HepG2 (cell line): ENCODE data around the gene RPL21. TPM values are rescaled to one million over a fixed set of nuclear protein-coding genes. Genes with fewer than 3 reads are reported as not detected.
A peak's percentile ranks its signal among the peaks of the same experiment; 100 is the strongest.

Experiments
- ATAC-seq: fragments of 200-7000 bp; cut with Tn5 transposase; 3 replicates; pipeline ENCODE4 v1.9.1; 2020; ENCODE audit warnings: mild to moderate bottlenecking, moderate library complexity
- BruUV-seq: library from RNA; stranded (reverse); fragments of 400-500 nt; replicated peaks from 2 replicates; lab custom pipeline; 2021; lab: Mats Ljungman, UMichigan
- CTCF ChIA-PET: fragments of 300-600 bp; formaldehyde crosslinking; extraction: SDS; loops from one replicate; lab custom pipeline; 2021; ENCODE audit warnings: low total read pairs, inconsistent platforms, low intra/inter-chr PET ratio; lab: Yijun Ruan, JAX
- POLR2A ChIA-PET: fragments of 350-600 bp; sonication (Branson Sonifier 250); formaldehyde crosslinking; loops from one replicate; lab custom pipeline; 2020; ENCODE audit warnings: antibody characterized with exemption, inconsistent platforms; lab: Yijun Ruan, JAX
- DNase-seq: peaks from one replicate; pipeline ENCODE4 v3.0.0-alpha.2; 2015; ENCODE audit warnings: low spot score
- FAIRE-seq: peaks from 3 replicates; lab custom pipeline; 2011; peaks lifted over from hg19 to GRCh38; lab: Jason Lieb, UNC
- H2AFZ ChIP-seq: one replicate; pipeline ENCODE4 v1.6.1; 2011; ENCODE audit warnings: low read length, inconsistent platforms
- H3K27ac ChIP-seq: fragments of 300-600 bp; 3 replicates; pipeline ENCODE4 v1.8.0; 2011; ENCODE audit warnings: mixed run types, mild to moderate bottlenecking, mixed read lengths, low read length, inconsistent platforms; ENCODE audit not compliant: insufficient read depth; ENCODE audit errors: extremely low read length
- H3K27me3 ChIP-seq, 2 experiments: fragments of 200-600 bp in 1 of 2; 2 replicates in 1 of 2; 3 replicates in 1 of 2; pipeline versions ENCODE4 v1.6.0 to v1.8.0; 2011; ENCODE audit warnings: low read length in 2 of 2, mild to moderate bottlenecking in 2 of 2, moderate library complexity in 2 of 2, inconsistent platforms in 1 of 2; ENCODE audit not compliant: insufficient read depth in 2 of 2, control insufficient read depth in 1 of 2
- H3K36me3 ChIP-seq, 2 experiments: fragments of 200-600 bp in 1 of 2; replicated peaks in 1 of 2; 2 replicates in 1 of 2; 3 replicates in 1 of 2; pipeline versions ENCODE4 v1.5.1 to v1.8.0; 2011; ENCODE audit warnings: low read length in 2 of 2, inconsistent platforms in 1 of 2; ENCODE audit not compliant: insufficient read depth in 2 of 2, control insufficient read depth in 1 of 2
- H3K4me1 ChIP-seq: 2 replicates; pipeline ENCODE4 v1.5.1; 2012; ENCODE audit warnings: low read length, inconsistent platforms; ENCODE audit not compliant: insufficient read depth
- H3K4me2 ChIP-seq: 2 replicates; pipeline ENCODE4 v1.6.0; 2011; ENCODE audit warnings: low read depth, low read length, inconsistent platforms
- H3K4me3 ChIP-seq, 3 experiments: fragments of 200-600 bp in 1 of 3; sonication (generic), shearing (Covaris generic) in 1 of 3; replicated peaks in 1 of 3; 2 replicates each; pipeline ENCODE4 v1.5.1; 2011 to 2016; ENCODE audit warnings: low read length in 3 of 3, inconsistent platforms in 2 of 3, low read depth in 2 of 3, mild to moderate bottlenecking in 2 of 3, control low read depth in 1 of 3, mixed read lengths in 1 of 3; ENCODE audit not compliant: insufficient read depth in 1 of 3
- H3K79me2 ChIP-seq: one replicate; pipeline ENCODE4 v1.6.1; 2011; ENCODE audit warnings: low read length, inconsistent platforms; ENCODE audit not compliant: insufficient read depth
- H3K9ac ChIP-seq: 2 replicates; pipeline ENCODE4 v1.6.0; 2011; ENCODE audit warnings: mild to moderate bottlenecking, low read depth, low read length, inconsistent platforms; ENCODE audit not compliant: insufficient read depth
- H3K9me3 ChIP-seq: 2 replicates; pipeline ENCODE4 v1.5.1; 2012; ENCODE audit warnings: mild to moderate bottlenecking, low read length
- H4K20me1 ChIP-seq: 2 replicates; pipeline ENCODE4 v1.6.0; 2011; ENCODE audit warnings: inconsistent platforms, mild to moderate bottlenecking, low read length, moderate library complexity; ENCODE audit not compliant: insufficient read depth
- MIER2 ChIP-seq: IDR thresholded peaks from 2 replicates; pipeline ENCODE4 v1.6.1; 2016; ENCODE audit warnings: missing biosample characterization, missing genetic modification reagents
- PTBP1 ChIP-seq: fragments of 200-400 bp; formaldehyde crosslinking; IDR thresholded peaks from 2 replicates; pipeline ENCODE4 v1.6.1; 2018; ENCODE audit warnings: low read length, low read depth; ENCODE audit not compliant: poor library complexity, severe bottlenecking
- RAD51 ChIP-seq: fragments of 450-650 bp; IDR thresholded peaks from 2 replicates; pipeline ENCODE4 v1.6.1; 2016; ENCODE audit warnings: borderline replicate concordance
- SMAD1 ChIP-seq: sonication (generic); formaldehyde crosslinking; IDR thresholded peaks from 2 replicates; pipeline ENCODE4 v1.4.0; 2020; ENCODE audit warnings: missing genetic modification reagents, low read depth, mild to moderate bottlenecking, borderline replicate concordance
- ZNF121 ChIP-seq: sonication (generic); formaldehyde crosslinking; IDR thresholded peaks from 2 replicates; pipeline ENCODE4 v1.5.0; 2020; ENCODE audit warnings: mild to moderate bottlenecking, missing genetic modification reagents
- ZNF563 ChIP-seq: sonication (generic); formaldehyde crosslinking; IDR thresholded peaks from 2 replicates; pipeline ENCODE4 v1.8.0; 2022; ENCODE audit warnings: mild to moderate bottlenecking, moderate library complexity, missing genetic modification reagents
- ZNF572 ChIP-seq: sonication (generic); formaldehyde crosslinking; IDR thresholded peaks from 2 replicates; pipeline ENCODE4 v1.5.1; 2020; ENCODE audit warnings: mild to moderate bottlenecking, missing genetic modification reagents
- ZSCAN22 ChIP-seq: sonication (generic); formaldehyde crosslinking; IDR thresholded peaks from 2 replicates; pipeline ENCODE4 v1.4.0; 2020; ENCODE audit warnings: mild to moderate bottlenecking, missing genetic modification reagents
- WGBS: methylation state at CpG from one replicate; pipeline ENCODE4 v1.1.6; 2017; ENCODE audit warnings: low lambda C conversion rate; 5-methylcytosine and 5-hydroxymethylcytosine counted together
- in situ Hi-C: cut with HindIII; loops from 2 replicates; pipeline ENCODE4 v1.10.0; 2017; ENCODE audit warnings: low pct_unique_long_range_greater_than_20kb; ENCODE audit not compliant: extremely low pct_ligation_motif_present
- intact Hi-C: fragments of 100-400 bp; cut with micrococcal nuclease; formaldehyde crosslinking; loops from one replicate; pipeline ENCODE4 v1.10.0; 2022; ENCODE audit not compliant: unreplicated experiment
- polyA plus RNA-seq, 8 experiments: library from polyadenylated mRNA; depleted of rRNA in 3 of 8; stranded (reverse) in 7 of 8; unstranded in 1 of 8; fragments of >200 nt; fragmentation: Illumina TruSeq in 4 of 8; extraction: Trizol in 4 of 8; gene quantifications; 2 replicates each; pipeline versions ENCODE4 v1.2.1 to v1.2.3, GENCODE V29; 2011 to 2016; ENCODE audit warnings: low read depth in 4 of 8, missing spikeins in 1 of 8, mixed read lengths in 1 of 8; ENCODE audit not compliant: insufficient read depth in 1 of 8
- total RNA-seq, 5 experiments: library from RNA; depleted of rRNA; stranded (reverse); fragments of >200 nt; fragmentation: Illumina TruSeq; extraction: Trizol; gene quantifications; 2 replicates each; pipeline ENCODE4 v1.2.3, GENCODE V29; 2016; ENCODE audit warnings: low read depth in 1 of 5
- TF ChIP-seq, protein P1 (sequence below): sonication (generic); formaldehyde crosslinking; IDR thresholded peaks from 2 replicates; pipeline ENCODE4 v1.4.0; 2020; ENCODE audit warnings: missing genetic modification reagents
- TF ChIP-seq, protein P2 (sequence below), 2 experiments: IDR thresholded peaks; 2 replicates each; pipeline ENCODE4 v1.6.1; 2011 to 2012; ENCODE audit warnings: low read length in 2 of 2, borderline replicate concordance in 1 of 2, low read depth in 1 of 2, mild to moderate bottlenecking in 1 of 2, moderate library complexity in 1 of 2

RPL21 gene
- total and polyA plus RNA-seq, 2 of the 13 experiments (the other 11 are each of a cell fraction or from before 2014, with no cell fraction given): 1,234 to 1,261 TPM

DNA sequence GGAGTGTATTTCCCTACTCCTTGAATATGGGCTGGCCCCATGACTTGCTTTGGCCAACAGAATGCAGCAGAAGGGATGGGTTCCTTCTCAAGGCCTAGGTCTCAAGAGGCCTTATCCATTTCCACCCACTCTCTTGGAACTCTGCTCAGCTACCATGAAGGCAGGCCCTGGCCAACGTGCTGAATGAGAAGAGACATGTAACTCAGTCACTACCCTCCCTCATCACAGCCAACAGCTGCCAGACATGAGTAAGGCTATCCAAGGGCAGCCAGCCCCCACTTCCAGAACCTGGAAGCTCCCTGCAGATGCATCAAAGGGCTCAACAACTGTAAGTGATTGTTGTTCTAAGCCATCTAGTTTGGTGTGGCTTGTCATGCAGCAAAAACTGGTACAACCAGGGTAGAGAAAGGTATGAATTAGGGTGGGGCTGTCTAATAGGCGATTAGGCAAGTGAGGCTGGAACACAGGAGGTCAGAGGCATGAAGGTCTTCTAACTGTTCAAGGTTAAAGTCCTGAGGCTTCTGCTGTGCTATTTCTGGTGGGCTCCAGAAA, 17.8 kb downstream of the RPL21 start:
- no peak for TF ChIP-seq PTBP1
- TF ChIP-seq, protein P1, sequence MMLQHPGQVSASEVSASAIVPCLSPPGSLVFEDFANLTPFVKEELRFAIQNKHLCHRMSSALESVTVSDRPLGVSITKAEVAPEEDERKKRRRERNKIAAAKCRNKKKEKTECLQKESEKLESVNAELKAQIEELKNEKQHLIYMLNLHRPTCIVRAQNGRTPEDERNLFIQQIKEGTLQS (CRISPR knock-in tag): no peak
- TF ChIP-seq ZSCAN22 (CRISPR knock-in tag): no peak
- TF ChIP-seq SMAD1 (CRISPR knock-in tag): no peak
- TF ChIP-seq MIER2 (CRISPR knock-in tag): 0 out of 2 replicates have a peak, but pooled peaks have one; percentile 21
- no peak for TF ChIP-seq RAD51
- TF ChIP-seq, protein P2, sequence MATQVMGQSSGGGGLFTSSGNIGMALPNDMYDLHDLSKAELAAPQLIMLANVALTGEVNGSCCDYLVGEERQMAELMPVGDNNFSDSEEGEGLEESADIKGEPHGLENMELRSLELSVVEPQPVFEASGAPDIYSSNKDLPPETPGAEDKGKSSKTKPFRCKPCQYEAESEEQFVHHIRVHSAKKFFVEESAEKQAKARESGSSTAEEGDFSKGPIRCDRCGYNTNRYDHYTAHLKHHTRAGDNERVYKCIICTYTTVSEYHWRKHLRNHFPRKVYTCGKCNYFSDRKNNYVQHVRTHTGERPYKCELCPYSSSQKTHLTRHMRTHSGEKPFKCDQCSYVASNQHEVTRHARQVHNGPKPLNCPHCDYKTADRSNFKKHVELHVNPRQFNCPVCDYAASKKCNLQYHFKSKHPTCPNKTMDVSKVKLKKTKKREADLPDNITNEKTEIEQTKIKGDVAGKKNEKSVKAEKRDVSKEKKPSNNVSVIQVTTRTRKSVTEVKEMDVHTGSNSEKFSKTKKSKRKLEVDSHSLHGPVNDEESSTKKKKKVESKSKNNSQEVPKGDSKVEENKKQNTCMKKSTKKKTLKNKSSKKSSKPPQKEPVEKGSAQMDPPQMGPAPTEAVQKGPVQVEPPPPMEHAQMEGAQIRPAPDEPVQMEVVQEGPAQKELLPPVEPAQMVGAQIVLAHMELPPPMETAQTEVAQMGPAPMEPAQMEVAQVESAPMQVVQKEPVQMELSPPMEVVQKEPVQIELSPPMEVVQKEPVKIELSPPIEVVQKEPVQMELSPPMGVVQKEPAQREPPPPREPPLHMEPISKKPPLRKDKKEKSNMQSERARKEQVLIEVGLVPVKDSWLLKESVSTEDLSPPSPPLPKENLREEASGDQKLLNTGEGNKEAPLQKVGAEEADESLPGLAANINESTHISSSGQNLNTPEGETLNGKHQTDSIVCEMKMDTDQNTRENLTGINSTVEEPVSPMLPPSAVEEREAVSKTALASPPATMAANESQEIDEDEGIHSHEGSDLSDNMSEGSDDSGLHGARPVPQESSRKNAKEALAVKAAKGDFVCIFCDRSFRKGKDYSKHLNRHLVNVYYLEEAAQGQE (IDR thresholded peaks at IDR 0.05; ENCODE audit: borderline replicate concordance in 1 of 2, low read depth in 1 of 2, low read length in 2 of 2): peak; percentile 7 to 81
- TF ChIP-seq ZNF572: no peak
- no peak for TF ChIP-seq ZNF121 (CRISPR knock-in tag)
- TF ChIP-seq ZNF563 (CRISPR knock-in tag): peak; percentile 64; the same call in 1 of the 2 replicates
- Histone ChIP-seq H3K9ac (no peak overlapping the region), H3K4me1 (peaks cover 24% of the 10 kb centered on the region), H4K20me1 (no peaks in the 10 kb centered on the region), H3K9me3 (no peaks in the 10 kb centered on the region), H3K27me3 (no peaks in the 10 kb centered on the region), H3K79me2 (no peaks in the 10 kb centered on the region), H3K27ac (no peak overlapping the region), H3K4me2 (no peak overlapping the region), H2AFZ (no peak overlapping the region), H3K36me3 (no peaks in the 10 kb centered on the region), H3K4me3 (no peak overlapping the region)
- ATAC-seq: no peak
- BruUV-seq: no TSS peak
- no peak for DNase-seq
- in situ Hi-C loops: no loop called here
- CTCF ChIA-PET: no interaction called here
- WGBS: 31% methylated on average over 2 of the region's 2 CpGs
- POLR2A ChIA-PET: no interaction called here
- intact Hi-C loops: no loop called here
- FAIRE-seq: no peak
